Measurements from ENCODE around the gene EHHADH.

Gene EHHADH

DNA sequence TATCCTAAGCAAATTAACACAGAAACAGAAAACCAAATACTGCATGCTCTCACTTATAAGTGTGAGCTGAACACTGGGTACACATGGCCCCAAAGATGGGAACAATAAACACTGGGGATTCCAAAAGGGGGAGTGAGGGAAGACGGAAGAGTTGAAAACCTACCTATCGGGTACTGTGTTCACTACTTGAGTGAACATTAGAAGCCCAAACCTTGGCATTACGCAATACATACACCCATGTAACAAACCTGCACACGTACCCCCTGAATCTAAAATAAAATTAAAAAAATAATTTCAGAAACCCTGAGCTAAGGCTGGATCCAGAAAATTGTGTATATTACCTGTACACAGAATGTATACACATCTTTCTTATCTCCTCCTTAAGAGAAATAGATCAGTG lies 58.2 kb downstream of the EHHADH start:
- DNase-seq, result no peak

DNA sequence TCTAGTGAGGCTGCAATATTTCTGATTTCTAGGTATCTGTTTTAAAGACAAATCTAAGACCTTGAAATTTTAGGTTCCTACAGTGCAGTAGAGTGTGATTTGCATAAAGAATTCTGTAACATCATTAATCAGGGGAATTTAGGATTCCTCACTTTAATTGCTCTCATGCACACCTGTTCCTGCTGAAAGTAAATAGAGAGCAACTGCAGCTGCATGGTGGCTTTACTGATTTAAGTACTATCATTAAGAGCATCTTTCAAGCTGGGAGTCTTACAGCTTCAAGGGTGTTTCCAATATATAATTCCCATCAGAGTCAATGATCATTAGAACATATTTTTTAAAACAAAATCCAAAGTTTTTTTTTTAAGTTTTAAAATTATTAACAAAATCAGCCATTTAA lies 65.0 kb downstream of the EHHADH start:
- no peak for DNase-seq

DNA sequence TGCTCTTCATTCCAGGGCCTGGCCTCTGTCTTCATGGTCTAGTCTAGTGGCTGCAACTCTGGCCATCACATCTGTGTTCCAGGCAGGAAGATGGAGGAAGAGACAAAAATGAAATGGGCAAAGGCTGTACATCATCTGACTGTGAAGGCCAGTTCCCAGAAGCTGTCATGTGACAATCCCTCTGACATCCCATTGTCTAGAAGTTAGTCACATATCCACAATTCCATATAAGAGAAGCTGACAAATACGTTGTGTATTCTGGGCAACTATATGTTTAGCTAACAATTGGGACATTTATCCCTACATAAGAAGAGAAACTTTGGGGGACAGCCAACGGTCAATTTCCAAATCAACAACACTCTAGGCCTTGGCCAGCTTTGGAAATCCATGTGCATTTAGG lies 66.5 kb downstream of the EHHADH start:
- DNase-seq, result no peak

GRCh38 chr3:185176750-185177359 lies 77.0 kb downstream of the EHHADH start:
- DNase-seq, result peak; percentile 12 to 21

DNA sequence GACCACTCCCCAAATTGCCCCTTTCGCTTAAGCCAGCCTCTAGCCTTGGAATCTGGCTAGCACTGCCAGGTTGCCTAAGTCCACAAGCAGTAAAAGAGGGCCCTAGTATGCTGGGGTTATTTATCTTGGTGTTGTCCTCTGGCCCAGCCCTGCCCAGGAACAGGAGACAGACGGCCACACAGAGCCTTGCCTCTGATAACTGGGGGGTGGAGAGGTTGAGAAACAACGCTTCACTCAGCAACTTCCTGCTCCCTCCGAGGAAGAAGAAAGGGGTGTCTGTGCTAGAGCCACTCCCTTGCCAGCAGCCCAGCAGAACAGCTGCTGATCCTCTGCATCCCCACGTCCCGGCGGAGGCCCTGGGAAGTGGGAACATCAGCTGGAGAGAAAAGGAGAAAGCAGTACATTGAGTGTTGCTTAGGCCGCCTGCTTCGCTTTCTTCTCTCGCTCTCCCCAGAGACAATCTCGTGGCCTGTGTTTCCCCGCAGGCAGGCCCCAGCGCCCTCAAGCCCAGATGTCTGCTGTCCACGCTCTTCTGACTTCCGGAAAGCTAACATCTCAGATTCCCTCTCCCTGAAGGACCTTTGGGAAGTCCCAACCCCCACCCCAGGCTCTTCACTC lies 78.4 kb downstream of the EHHADH start:
- DNase-seq, result peak; percentile 71 to 78

GRCh38 chr3:185172086-185173049 lies 81.5 kb downstream of the EHHADH start:
- DNase-seq, result no peak

GRCh38 chr3:185164428-185165217 lies 89.2 kb downstream of the EHHADH start:
- no peak for DNase-seq

DNA sequence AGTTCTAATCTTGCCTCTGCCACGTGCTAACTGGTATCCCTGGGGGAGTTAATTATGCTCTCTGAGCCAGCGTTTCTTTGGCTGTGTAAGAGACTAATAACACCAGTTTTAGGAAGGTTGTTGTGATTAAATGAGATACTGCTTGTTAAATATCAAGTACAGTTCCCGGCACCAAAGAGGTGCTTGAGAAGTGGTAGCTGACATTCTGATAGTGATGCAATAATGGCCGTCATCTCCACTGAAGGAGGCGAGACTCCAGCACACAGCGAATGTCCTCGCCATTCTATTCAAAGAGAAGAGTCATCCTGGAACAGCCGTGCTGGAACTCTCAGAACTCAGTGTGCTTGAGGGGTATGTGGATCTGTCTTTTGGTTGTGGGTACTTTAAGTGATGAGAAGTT lies 91.2 kb downstream of the EHHADH start:
- no peak for DNase-seq

DNA sequence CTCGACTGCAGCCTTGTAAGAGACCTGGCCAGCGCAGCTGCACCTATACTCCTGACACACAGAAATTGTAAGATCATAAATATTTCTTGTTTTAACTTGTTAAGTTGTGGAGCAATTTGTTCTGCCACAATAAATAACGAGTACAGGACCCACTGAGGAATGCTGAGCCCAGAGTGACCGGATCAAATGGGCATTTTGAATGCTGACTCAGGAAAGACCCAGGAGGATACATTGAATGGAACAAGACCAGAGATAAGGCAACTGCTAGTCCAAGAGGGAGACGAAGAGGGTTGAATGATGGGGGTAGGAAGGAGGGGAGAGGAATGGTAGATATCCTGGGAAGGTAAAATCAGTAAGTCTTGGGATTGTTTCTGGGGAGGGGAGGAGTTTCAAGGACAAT lies 92.1 kb downstream of the EHHADH start:
- no peak for DNase-seq

DNA sequence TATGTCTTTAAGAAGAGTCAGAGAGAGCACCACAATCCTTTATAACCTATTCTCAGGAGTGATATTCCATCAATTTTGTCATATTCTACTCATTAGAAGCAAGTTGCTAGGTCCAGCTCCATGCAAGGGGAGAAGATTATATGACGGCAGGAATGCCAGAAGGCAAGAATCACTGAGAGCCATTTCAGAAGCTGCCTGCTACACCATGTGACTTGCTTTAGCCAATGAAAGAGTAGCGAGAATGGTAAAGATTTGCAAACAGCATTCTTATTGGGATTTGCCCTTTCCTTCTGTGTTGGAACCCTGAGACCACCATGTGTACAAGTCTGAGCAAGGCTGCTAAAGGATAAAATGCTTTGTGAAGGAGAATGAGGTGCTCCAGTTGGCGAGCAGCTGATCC lies 96.5 kb downstream of the EHHADH start:
- DNase-seq, result no peak

DNA sequence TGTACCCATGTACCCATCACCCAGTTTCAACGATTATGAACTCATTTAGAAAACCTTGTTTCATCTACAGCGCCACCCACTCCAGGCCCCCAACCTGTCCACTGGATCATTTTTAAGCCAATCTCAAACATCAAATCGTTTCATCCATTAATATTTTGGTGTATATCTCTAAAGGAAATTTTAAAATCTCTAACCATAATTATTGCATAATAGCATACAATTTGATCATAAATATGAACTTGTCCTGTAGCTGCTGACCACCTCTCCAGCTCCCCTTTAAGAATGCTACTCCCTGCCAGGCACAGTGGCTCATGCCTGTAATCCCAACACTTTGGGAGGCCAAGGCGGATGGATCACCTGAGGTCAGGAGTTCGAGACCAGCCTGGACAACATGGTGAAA lies 98.2 kb downstream of the EHHADH start:
- DNase-seq, result no peak

DNA sequence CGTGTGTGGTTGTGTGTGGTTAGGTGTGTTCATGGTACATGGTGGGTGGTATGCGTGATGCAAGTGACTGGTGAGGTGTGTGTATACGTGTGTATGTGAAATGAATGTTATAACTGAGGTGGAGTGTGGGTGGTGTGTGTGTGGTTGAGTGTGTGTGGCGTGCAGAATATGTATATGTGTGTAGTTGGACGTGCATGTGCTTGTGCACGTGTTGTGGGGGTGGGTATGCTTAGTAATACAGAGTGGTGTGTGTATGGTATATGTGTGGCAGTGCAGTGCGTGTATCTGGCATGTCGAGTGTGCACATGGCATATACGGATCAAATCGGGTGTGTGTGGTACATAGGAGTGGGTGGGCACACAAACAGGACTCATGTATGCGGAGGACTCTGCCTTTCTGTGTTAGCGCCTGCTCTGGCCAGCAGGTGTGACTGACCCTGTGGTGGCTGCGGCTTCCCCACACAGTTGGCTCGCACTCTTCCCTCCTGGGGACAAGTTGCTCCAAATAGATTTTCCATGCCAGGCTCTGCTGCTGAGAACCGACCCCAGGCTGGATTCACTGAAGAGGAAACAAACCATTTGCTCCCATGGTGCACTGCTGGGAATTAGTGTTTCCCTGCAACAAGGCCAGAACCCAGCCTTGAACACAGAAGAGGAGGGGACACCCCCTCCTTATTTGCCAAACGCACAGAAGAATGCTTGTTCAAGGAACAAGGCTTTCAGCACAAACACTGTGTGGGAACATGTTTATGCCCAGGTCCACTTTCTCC lies 99.8 kb downstream of the EHHADH start:
- DNase-seq, result peak; percentile 38 to 43

DNA sequence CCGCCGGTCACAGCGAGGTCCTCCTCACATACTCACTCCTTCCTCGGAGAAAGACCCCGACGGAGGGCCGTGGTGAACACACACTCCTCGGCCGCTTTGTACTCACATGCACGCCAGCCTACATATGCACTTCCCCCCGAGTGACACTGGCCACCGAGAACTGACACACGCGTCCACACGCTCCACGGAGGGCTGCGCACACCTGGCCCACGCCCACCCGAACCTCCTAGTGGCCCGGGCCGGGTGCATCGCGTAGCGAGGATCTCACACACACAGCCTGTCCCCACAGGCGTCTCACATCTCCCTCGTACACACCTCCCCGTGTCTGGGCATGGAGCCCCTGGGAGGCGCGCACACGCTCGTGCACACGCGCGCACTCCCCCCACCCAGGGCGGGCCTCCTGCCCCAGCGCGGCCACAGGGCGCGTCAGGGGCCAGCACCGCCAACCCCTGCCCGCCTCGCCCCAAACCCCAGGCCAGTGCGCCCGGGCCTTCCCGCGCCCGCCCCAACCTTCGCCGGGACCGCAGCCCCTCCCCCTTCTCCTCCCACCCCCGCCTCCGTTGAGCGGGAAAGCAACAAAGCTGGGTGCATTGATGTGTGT lies 100.6 kb downstream of the EHHADH start:
- peak in 1 of 2 donors; percentile 64 for DNase-seq

DNA sequence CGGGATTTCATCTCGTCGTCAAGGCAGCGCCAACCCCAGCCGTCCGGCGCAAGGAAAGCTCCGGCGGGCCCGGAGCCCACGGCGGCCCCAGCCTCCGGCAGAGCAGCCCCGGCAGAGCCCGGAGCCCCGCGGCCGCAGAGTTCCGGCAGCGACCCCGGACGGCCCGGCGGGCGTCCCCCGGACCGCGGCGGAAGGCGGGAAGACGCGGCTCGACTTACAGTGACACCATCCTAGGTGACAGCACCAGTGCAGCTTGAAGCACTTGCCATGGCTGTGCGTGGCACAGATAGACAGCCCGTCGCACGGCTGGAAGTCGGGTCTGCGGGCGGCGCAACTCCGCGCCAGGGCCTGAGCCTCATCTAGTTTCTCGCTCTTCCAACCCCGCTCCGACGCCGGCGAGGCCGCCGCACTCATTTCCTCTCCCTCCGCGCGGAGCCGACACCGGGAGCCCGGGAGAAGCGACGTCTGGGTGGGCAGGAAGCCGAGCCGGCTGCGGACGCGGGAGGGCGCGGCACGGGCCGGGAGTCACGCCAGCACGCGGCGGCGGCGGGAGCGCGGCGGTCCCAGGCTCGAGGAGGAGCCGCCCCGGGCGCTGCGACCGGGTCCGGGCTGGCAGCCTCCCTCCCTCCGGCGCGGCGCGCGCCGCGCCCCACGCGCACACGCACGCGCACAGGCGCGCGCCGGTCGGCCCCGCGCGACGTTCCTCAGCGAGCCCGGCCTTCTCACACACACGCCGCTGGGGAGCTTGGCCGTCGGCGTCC lies 101.3 kb downstream of the EHHADH start, which contains the start of gene C3orf70:
C3orf70 (minus strand) TSS at position 651 of the 761 bp plus-strand sequence; CDS start at position 414, 237 bp downstream.
- peak in 1 of 2 donors; percentile 66 for DNase-seq

GRCh38 chr3:185151964-185152409 lies 101.9 kb downstream of the EHHADH start:
- DNase-seq, result peak in 1 of 2 donors; percentile 35

- no peak for DNase-seq
Observed at GRCh38 chr3:185151101-185151963, 102.5 kb downstream of the EHHADH start.

DNA sequence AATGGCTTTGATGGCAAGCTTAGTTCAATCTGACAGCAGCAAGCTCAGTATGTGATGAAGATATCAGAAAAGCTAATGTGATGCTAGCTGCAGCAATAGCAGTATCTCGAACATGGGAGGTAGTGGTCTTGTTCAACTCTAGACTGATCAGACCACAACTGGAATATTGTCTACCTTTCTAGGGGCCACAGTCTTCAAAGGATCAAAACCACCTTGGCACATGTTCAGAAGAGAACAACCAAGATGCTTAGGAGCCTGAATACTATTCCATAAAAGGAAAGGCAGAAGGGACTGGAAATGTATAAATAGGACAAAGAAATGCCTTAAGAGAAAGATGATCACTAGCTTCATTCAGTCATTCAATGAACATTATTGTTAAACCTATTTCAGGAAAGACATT lies 103.3 kb downstream of the EHHADH start:
- DNase-seq, result no peak

- DNase-seq, result peak in 1 of 2 donors; percentile 61
Observed at GRCh38 chr3:185149591-185149990, 104.3 kb downstream of the EHHADH start.

GRCh38 chr3:185145511-185145910 lies 108.3 kb downstream of the EHHADH start:
- no peak for DNase-seq

- no peak for DNase-seq
Observed at GRCh38 chr3:185144784-185145183, 109.1 kb downstream of the EHHADH start.

Data from hippocampal formation (tissue), 2 donors.